Inflammatory macrophage (primary cell): ENCODE measurements around the gene C9orf78.

Experiments
- DNase-seq, 2 donors: peaks; one replicate each; pipeline ENCODE4 v3.0.0-alpha.2; 2020 to 2022

The C9orf78 gene

GRCh38 chr9:129839324-129840023 lies 4.4 kb upstream of the C9orf78 start:
- peak; percentile 17 to 52 for DNase-seq

GRCh38 chr9:129838707-129839259 lies 3.7 kb upstream of the C9orf78 start:
- peak; percentile 77 to 88 for DNase-seq

- no peak for DNase-seq
Measured at GRCh38 chr9:129836311-129837007, 1.4 kb upstream of the C9orf78 start.

DNA sequence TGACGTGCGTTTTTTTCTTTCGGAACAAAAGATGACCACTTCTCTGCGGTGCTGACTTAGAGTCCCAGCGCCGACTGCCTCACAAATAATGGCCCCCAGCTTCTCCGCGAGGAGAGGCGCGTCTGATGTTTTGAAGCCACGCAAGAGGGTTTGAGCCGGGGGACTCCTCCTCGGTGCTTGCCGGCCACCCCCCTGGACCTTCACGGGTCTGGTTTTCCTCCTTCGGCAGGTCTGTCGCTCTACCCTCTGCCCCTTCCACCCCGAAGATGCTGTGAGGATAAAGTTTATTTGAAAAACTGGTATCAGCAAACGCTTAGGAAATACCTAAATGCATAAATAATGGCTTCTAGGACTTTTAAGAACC lies 767 bp upstream of the C9orf78 start:
- DNase-seq: no peak

- peak; percentile 28 to 43 for DNase-seq
Measured at GRCh38 chr9:129834489-129835127, 467 bp downstream of the C9orf78 start.

- peak in 1 of 2 donors; percentile 34 for DNase-seq
Measured at GRCh38 chr9:129832982-129833381, 2.1 kb downstream of the C9orf78 start.

GRCh38 chr9:129828969-129829368 lies 6.1 kb downstream of the C9orf78 start:
- DNase-seq: no peak

DNA sequence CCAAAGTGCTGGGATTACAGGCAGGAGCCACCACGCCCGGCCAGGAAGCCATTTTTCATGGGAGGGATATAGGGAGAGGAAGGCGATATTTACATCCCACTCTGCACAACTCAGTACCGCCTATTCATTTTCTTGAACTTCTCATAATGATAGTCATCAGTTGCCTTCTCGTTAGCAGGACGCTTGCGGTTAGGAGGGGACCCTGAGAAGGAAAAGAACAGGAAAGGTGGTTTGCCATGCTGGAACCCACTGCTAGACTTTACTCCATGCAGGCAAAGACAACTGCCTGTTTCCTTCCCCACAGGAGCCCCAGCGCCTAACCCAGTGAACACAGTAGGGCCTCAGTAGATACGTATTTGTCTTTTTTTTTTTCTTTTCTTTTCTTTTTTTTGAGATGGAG lies 7.0 kb downstream of the C9orf78 start:
- no peak for DNase-seq

DNA sequence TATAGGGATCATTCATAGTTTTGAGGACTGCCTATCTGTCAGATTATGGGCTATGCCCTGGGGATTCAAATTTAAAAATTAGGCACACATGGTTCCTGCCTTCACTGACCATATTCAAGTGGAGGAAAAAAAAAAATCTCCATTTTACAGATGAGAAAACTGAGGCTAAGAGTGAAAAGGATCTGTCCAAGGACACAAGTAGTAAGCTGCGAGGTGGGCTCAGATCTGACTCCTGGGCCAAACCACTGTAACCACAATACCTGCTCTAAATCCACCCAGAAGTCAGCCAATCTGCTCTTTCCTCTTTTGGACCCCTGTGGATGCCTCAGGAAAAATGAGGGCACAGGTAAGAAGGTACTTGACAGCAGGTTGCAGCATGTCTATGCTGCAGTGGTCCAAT lies 8.3 kb downstream of the C9orf78 start:
- no peak for DNase-seq

DNA sequence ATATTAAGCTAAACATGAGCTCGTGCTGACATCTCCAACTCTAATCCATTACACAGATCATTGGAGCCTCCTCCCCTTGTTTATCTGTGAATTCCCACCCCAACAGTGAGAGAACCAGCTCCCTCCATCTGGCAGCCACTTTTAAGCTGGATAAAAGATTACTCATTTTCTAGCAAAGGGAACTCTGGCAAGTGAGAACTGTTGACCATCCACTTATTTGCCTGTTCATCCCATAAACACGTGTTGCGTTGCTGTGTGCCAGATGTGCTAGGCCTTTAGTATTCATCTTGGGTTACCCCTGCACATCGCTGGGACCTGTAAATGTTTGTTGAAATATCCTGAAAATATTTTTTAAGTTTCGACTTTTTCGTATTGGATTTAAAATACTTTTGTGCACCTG lies 8.7 kb downstream of the C9orf78 start:
- no peak for DNase-seq

DNA sequence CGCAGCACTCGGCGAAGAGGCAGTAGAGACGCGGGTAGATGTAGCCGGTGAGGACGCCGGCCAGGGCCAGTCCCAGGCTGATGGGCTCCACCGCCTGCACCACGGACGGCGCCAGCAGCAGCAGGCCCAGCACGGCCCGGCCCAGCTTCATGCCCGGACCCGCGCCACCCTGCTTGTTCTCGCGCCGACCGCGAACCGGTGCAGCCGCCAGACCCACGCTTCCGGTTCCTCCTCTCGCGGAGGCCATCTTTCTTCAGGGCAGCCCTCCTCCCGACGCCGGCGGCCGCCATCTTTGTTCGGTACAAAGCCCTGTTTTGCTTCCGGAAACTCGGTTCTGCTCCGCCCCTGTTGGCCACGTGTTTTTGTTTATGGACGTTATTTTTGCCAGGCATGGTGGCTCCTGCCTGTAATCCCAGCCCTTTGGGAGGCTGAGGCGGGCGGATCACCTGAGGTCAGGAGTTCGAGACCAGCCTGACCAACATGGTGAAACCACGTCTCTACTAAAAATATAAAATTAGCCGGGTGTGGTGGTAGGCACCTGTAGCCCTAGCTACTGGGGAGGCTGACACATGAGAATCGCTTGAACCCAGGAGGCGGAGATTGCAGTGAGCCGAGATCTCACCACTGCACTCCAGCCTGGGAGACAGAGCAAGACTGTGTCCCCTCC lies 11.0 kb downstream of the C9orf78 start, which contains the start of gene TOR1A:
TSS of gene TOR1A (minus strand) at position 202 of the 667 bp plus-strand sequence. CDS start at position 151, 51 bp downstream.
- peak; percentile 94 to 95 for DNase-seq

- no peak for DNase-seq
Measured at GRCh38 chr9:129823542-129823934, 11.5 kb downstream of the C9orf78 start.

- DNase-seq: peak in 1 of 2 donors; percentile 23
Measured at GRCh38 chr9:129822898-129823541, 12.1 kb downstream of the C9orf78 start.

DNA sequence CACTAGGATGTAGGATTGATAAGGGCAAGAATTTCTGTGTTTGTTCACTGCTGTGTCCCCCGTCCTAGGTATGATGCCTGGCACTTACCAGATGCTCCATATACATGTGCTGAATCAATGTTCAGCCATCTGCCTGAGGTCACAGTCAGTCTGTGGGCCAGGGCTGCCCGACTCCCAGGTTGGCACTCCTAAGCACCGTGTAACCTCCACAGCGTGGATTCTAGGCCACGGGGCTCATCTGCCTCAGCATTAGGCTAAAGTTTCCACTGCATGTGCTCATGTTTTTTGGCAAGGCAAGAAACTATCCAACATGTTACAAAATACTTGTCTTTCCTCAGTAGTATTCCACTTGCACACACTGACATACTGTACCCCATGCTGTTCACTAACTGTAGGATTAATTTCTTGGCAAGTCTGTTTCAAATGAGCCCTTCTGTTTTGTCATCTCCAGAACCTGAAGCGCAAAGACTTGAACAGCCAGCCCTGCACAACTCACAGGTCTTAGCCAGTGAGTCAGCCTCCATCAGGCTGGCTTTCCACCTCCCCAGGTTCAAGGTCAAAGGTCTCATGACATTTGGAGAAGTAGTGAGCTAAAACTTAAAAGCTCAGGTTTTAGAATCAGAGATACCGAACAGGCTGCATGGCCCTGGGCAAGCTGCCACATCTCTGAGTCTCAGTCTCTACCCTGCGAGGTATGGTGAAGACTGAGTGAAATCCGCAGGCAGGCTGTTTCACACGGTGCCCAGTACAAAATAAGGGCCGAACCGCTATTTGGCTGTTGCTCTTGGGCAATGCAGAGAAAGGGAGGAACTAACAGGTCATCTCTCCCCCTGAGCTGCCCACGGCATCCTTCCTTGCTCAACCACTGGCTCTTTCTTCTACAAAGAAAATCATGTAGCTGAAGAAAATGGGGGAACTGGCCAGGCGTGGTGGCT lies 18.3 kb downstream of the C9orf78 start:
- peak; percentile 94 to 96 for DNase-seq

DNA sequence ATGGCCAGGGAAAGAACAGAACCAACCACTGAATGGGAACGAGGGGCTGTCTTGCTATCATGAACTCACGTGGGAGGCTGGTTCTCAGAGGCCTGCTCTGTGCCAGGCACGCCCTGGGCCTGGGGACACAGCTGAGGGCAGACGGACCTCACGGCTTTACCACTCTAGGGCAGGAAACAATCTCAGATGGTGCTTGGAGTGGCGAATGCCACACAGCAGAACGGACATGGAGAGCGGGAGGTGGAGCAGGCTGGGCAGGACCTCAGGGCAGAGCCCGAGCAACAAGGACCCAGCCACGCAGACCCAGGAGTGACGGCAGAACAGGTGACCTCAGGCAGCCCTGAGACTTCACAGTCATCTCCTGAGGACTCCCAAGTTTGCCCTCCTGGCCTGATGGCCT lies 19.8 kb downstream of the C9orf78 start:
- DNase-seq: no peak

GRCh38 chr9:129814432-129815223 lies 20.4 kb downstream of the C9orf78 start:
- DNase-seq: peak; percentile 54 to 80

GRCh38 chr9:129813661-129814060 lies 21.4 kb downstream of the C9orf78 start:
- no peak for DNase-seq

DNA sequence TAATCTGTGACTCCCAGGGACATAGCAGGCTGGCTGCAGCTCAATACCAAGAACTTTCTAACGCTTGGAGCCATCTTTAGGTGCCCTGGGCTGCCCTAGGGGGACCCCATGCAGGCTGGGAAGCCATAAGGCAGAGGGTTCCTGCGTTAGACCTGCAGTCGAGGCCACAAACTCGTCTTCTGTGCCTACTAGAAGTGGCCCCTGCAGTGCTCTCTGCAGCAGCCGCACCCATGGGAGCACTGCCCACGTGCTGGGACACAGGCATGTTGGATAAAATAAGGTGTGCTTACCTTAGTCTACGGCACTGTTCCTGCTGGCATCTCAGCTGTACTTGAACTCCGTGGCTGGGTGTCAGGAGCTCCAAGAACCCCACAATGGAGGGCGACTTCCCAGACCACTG lies 22.7 kb downstream of the C9orf78 start:
- no peak for DNase-seq

DNA sequence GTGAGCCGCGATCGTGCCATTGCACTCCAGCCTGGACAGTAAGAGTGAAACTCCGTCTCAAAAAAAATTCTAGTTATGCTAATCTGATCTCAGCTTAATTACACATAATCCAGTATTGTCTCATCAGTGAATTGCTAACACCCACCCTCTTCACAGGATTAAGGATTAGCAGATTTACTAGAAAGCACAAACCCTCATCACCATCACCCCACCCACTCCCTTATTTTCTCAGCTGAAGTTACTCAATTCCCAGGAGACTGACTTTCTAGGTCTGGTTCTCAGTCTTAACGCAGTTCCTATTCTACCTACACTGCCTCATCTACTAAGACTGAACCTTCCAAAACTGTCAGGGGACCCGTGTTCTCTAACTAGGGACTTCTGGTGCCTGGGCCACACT lies 23.1 kb downstream of the C9orf78 start:
- DNase-seq: no peak

DNA sequence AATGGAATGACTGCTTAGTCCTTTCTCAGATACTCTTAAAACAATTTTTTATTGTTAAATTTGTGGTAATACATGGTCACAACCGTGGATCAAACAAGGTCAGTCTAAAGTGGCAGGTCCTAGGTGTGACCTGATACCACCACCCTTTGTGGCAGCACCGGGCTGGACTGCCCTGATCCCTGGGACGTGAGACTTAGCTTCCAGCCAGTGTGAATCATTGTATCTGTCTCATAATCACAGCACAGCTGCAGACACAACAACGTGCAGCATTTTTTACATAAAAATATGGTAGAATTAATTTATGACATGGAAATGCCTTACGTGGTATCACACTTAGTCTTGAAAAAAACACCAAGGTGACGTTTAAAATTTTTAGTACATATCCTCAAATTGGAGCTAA lies 24.3 kb downstream of the C9orf78 start:
- DNase-seq: no peak
